HepG2 (cell line): Measurements from ENCODE around the gene RBCK1. TPM values are rescaled to one million over a fixed set of nuclear protein-coding genes. Genes with fewer than 3 reads are reported as not detected.

Experiments
- CEBPB ChIP-seq: IDR thresholded peaks from 2 replicates; pipeline ENCODE4 v1.6.1; 2011; ENCODE audit warnings: low read depth, low read length, improper control_type of control experiment, borderline replicate concordance
- CENPT ChIP-seq: sonication (generic); formaldehyde crosslinking; IDR thresholded peaks from 2 replicates; pipeline ENCODE4 v1.8.0; 2022; ENCODE audit warnings: low read depth, mild to moderate bottlenecking, moderate library complexity, missing genetic modification reagents
- GFI1 ChIP-seq: sonication (generic); formaldehyde crosslinking; IDR thresholded peaks from 2 replicates; pipeline ENCODE4 v1.5.0; 2020; ENCODE audit warnings: missing genetic modification reagents, mild to moderate bottlenecking, borderline replicate concordance
- GLI4 ChIP-seq: sonication (generic); formaldehyde crosslinking; IDR thresholded peaks from 2 replicates; pipeline ENCODE4 v1.5.1; 2020; ENCODE audit warnings: missing genetic modification reagents, mild to moderate bottlenecking, moderate library complexity, borderline replicate concordance
- HMG20B ChIP-seq: conservative IDR thresholded peaks from 2 replicates; pipeline ENCODE4 v1.6.1; 2016; ENCODE audit warnings: missing genetic modification reagents, missing compliant biosample characterization
- HMGA1 ChIP-seq: sonication (generic); formaldehyde crosslinking; conservative IDR thresholded peaks from 2 replicates; pipeline ENCODE4 v1.4.0; 2020; ENCODE audit warnings: missing genetic modification reagents
- KAT8 ChIP-seq: IDR thresholded peaks from 2 replicates; pipeline ENCODE4 v1.6.1; 2016; ENCODE audit warnings: missing genetic modification reagents, missing compliant biosample characterization
- KDM3A ChIP-seq: IDR thresholded peaks from 2 replicates; pipeline ENCODE4 v1.6.1; 2018; ENCODE audit warnings: low read depth, missing compliant biosample characterization
- KDM5B ChIP-seq: sonication (generic); formaldehyde crosslinking; IDR thresholded peaks from 2 replicates; pipeline ENCODE4 v1.4.0; 2020; ENCODE audit warnings: missing genetic modification reagents, mild to moderate bottlenecking, borderline replicate concordance
- NPAS2 ChIP-seq: sonication (generic); formaldehyde crosslinking; IDR thresholded peaks from 2 replicates; pipeline ENCODE4 v1.8.0; 2022; ENCODE audit warnings: mild to moderate bottlenecking, missing genetic modification reagents, borderline replicate concordance
- NR1H2 ChIP-seq: sonication (generic); formaldehyde crosslinking; IDR thresholded peaks from 2 replicates; pipeline ENCODE4 v1.8.1; 2022; ENCODE audit warnings: low read depth, missing genetic modification reagents, borderline replicate concordance
- POLR2AphosphoS2 ChIP-seq: IDR thresholded peaks from 2 replicates; pipeline ENCODE4 v1.6.1; 2011; ENCODE audit warnings: low read depth, low read length, improper control_type of control experiment
- RARG ChIP-seq: sonication (generic); formaldehyde crosslinking; IDR thresholded peaks from 2 replicates; pipeline ENCODE4 v1.4.0; 2020; ENCODE audit warnings: low read depth, mild to moderate bottlenecking, missing genetic modification reagents
- RCOR2 ChIP-seq: IDR thresholded peaks from 2 replicates; pipeline ENCODE4 v1.6.1; 2016; ENCODE audit warnings: missing biosample characterization, missing genetic modification reagents
- SMC3 ChIP-seq: IDR thresholded peaks from 2 replicates; pipeline ENCODE4 v1.6.1; 2011; ENCODE audit warnings: low read length, improper control_type of control experiment
- TCF12 ChIP-seq, 2 experiments: fragments of 450-650 bp in 1 of 2; sonication (generic) in 1 of 2; formaldehyde crosslinking in 1 of 2; IDR thresholded peaks; 2 replicates each; pipeline versions ENCODE4 v1.6.1 to v1.8.0; 2017 to 2022; ENCODE audit warnings: antibody characterized with exemption in 1 of 2, mild to moderate bottlenecking in 1 of 2, missing genetic modification reagents in 1 of 2, moderate library complexity in 1 of 2
- ZBTB21 ChIP-seq: sonication (generic); formaldehyde crosslinking; IDR thresholded peaks from 2 replicates; pipeline ENCODE4 v1.4.0; 2020; ENCODE audit warnings: missing genetic modification reagents
- ZNF235 ChIP-seq: sonication (generic); formaldehyde crosslinking; IDR thresholded peaks from 2 replicates; pipeline ENCODE4 v1.8.1; 2023; ENCODE audit warnings: mild to moderate bottlenecking, missing genetic modification reagents, borderline replicate concordance
- ZNF513 ChIP-seq: sonication (generic); formaldehyde crosslinking; conservative IDR thresholded peaks from 2 replicates; pipeline ENCODE4 v1.5.0; 2020; ENCODE audit warnings: missing genetic modification reagents
- ZNF770 ChIP-seq: sonication (generic); formaldehyde crosslinking; IDR thresholded peaks from 2 replicates; pipeline ENCODE4 v1.5.0; 2020; ENCODE audit warnings: mild to moderate bottlenecking, missing genetic modification reagents
- polyA plus RNA-seq, 8 experiments: library from polyadenylated mRNA; depleted of rRNA in 3 of 8; stranded (reverse) in 7 of 8; unstranded in 1 of 8; fragments of >200 nt; fragmentation: Illumina TruSeq in 4 of 8; extraction: Trizol in 4 of 8; gene quantifications; 2 replicates each; pipeline versions ENCODE4 v1.2.1 to v1.2.3, GENCODE V29; 2011 to 2016; ENCODE audit warnings: low read depth in 4 of 8, missing spikeins in 1 of 8, mixed read lengths in 1 of 8; ENCODE audit not compliant: insufficient read depth in 1 of 8
- total RNA-seq, 5 experiments: library from RNA; depleted of rRNA; stranded (reverse); fragments of >200 nt; fragmentation: Illumina TruSeq; extraction: Trizol; gene quantifications; 2 replicates each; pipeline ENCODE4 v1.2.3, GENCODE V29; 2016; ENCODE audit warnings: low read depth in 1 of 5
- TF ChIP-seq, protein P1 (sequence below): IDR thresholded peaks from 2 replicates; pipeline ENCODE4 v1.6.1; 2018; ENCODE audit warnings: missing genetic modification reagents, mild to moderate bottlenecking, missing compliant biosample characterization
- TF ChIP-seq, protein P2 (sequence below): sonication (generic); formaldehyde crosslinking; IDR thresholded peaks from 2 replicates; pipeline ENCODE4 v1.5.0; 2020; ENCODE audit warnings: missing genetic modification reagents
- TF ChIP-seq, protein P3 (sequence below): sonication (generic); formaldehyde crosslinking; IDR thresholded peaks from 2 replicates; pipeline ENCODE4 v1.5.0; 2020; ENCODE audit warnings: mild to moderate bottlenecking, missing genetic modification reagents

Gene RBCK1
- total and polyA plus RNA-seq, 2 of the 13 experiments (the other 11 are each of a cell fraction or from before 2014, with no cell fraction given): 149 to 215 TPM

DNA sequence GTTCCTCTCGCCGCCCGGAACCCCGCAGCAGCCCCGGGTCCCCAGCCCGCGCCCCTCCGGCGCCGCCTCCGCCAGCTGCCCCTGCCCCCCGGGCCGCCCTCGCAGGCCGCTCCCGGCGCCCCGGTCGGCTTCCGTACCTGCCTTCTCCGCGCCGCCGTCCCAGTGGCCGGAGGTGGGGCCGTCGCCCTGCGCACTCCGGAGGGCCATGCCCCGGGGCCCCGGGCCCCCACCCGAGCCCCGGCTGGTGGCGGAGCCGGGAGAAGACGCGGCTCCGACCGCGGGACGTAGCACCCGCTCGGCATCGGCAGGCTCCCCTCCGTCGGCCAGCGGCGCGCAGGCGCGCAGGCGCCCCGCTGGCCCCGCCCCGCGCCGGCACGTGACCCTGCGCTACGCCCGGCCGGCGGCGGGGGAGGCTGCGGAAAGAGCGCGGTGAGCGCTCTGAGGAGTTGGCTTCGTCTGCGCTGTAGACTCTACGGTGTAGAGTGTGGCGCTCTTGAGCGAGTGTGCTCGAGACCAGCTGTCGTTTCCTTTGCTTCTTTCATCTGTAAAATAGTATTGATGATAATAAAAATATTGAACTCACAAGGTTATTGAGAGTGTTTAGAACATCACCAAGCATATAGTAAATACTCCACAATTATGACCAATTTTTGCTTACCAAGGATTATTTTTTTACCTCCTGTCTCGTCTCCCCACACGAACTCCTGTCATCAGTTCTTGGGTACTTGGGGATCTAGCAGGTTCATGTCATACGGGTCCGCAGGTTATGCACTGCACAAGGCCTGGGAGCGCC lies 54.3 kb downstream of the RBCK1 start, which contains the start of gene TBC1D20 (continued):
- TF ChIP-seq GFI1 (CRISPR knock-in tag): no peak
- 0 out of 2 replicates have a peak, but pooled peaks have one; percentile 17 for TF ChIP-seq RCOR2 (CRISPR knock-in tag)
- TF ChIP-seq POLR2AphosphoS2: no peak
- TF ChIP-seq HMG20B (CRISPR knock-in tag): no peak
- TF ChIP-seq, protein P1, sequence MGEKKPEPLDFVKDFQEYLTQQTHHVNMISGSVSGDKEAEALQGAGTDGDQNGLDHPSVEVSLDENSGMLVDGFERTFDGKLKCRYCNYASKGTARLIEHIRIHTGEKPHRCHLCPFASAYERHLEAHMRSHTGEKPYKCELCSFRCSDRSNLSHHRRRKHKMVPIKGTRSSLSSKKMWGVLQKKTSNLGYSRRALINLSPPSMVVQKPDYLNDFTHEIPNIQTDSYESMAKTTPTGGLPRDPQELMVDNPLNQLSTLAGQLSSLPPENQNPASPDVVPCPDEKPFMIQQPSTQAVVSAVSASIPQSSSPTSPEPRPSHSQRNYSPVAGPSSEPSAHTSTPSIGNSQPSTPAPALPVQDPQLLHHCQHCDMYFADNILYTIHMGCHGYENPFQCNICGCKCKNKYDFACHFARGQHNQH (CRISPR knock-in tag): peak; percentile 48; the same call in 1 of the 2 replicates
- peak; percentile 74 for TF ChIP-seq KAT8 (CRISPR knock-in tag)
- TF ChIP-seq NPAS2 (CRISPR knock-in tag): no peak
- no peak for TF ChIP-seq ZNF235 (CRISPR knock-in tag)
- no peak for TF ChIP-seq NR1H2 (CRISPR knock-in tag)
- TF ChIP-seq GLI4: no peak
- TF ChIP-seq HMGA1: no peak
- no peak for TF ChIP-seq CEBPB
- no peak for TF ChIP-seq ZBTB21
- TF ChIP-seq, protein P2, sequence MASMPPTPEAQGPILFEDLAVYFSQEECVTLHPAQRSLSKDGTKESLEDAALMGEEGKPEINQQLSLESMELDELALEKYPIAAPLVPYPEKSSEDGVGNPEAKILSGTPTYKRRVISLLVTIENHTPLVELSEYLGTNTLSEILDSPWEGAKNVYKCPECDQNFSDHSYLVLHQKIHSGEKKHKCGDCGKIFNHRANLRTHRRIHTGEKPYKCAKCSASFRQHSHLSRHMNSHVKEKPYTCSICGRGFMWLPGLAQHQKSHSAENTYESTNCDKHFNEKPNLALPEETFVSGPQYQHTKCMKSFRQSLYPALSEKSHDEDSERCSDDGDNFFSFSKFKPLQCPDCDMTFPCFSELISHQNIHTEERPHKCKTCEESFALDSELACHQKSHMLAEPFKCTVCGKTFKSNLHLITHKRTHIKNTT (CRISPR knock-in tag): no peak
- no peak for TF ChIP-seq ZNF770 (CRISPR knock-in tag)
- no peak for TF ChIP-seq ZNF513 (CRISPR knock-in tag)
- TF ChIP-seq KDM5B (CRISPR knock-in tag): no peak
- TF ChIP-seq TCF12 (IDR thresholded peaks at IDR 0.05): no peak
- TF ChIP-seq TCF12 (CRISPR knock-in tag; IDR thresholded peaks at IDR 0.05): no peak
- TF ChIP-seq, protein P3, sequence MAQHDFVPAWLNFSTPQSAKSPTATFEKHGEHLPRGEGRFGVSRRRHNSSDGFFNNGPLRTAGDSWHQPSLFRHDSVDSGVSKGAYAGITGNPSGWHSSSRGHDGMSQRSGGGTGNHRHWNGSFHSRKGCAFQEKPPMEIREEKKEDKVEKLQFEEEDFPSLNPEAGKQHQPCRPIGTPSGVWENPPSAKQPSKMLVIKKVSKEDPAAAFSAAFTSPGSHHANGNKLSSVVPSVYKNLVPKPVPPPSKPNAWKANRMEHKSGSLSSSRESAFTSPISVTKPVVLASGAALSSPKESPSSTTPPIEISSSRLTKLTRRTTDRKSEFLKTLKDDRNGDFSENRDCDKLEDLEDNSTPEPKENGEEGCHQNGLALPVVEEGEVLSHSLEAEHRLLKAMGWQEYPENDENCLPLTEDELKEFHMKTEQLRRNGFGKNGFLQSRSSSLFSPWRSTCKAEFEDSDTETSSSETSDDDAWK (CRISPR knock-in tag): no peak
- TF ChIP-seq SMC3: no peak
- TF ChIP-seq KDM3A (CRISPR knock-in tag): peak; percentile 8
- no peak for TF ChIP-seq CENPT (CRISPR knock-in tag)
- no peak for TF ChIP-seq RARG (CRISPR knock-in tag)
